HCT116 (cell line): ENCODE results near the gene SERTAD4. TPM values are rescaled to one million over a fixed set of nuclear protein-coding genes. Genes with fewer than 3 reads are reported as not detected.
"Not testable (repeated sequence)": the region's sequence is repeated elsewhere in the genome, so short reads cannot be mapped to it uniquely, and the experiment has no call there.

Experiments used
- ATAC-seq: fragments of 200-7000 bp; cut with Tn5 transposase; 2 replicates; pipeline ENCODE4 v1.9.1; 2020; ENCODE audit warnings: mild to moderate bottlenecking, moderate library complexity
- BruUV-seq: library from RNA; stranded (reverse); fragments of 400-500 nt; replicated peaks from 2 replicates; lab custom pipeline; 2021; lab: Mats Ljungman, UMichigan
- CTCF ChIA-PET: fragments of 300-600 bp; sonication (Branson Sonifier 250); formaldehyde crosslinking; loops from one replicate; lab custom pipeline; 2021; ENCODE audit warnings: antibody characterized with exemption; lab: Charles Lee
- POLR2A ChIA-PET: fragments of 300-600, 350-600 bp; sonication (Branson Sonifier 250); formaldehyde crosslinking; loops from one replicate; lab custom pipeline; 2021; ENCODE audit warnings: antibody characterized with exemption; lab: Charles Lee
- RAD21 ChIA-PET, 2 experiments: fragments of 300-600 bp; sonication (Branson Sonifier 250); formaldehyde crosslinking; loops; one replicate each; lab custom pipeline; 2023; ENCODE audit warnings: low total read pairs in 2 of 2; ENCODE audit not compliant: uncharacterized antibody in 2 of 2, unreplicated experiment in 2 of 2, low non-redundant PET in 1 of 2; lab: Charles Lee
- DNase-seq: peaks from one replicate; pipeline ENCODE4 v3.0.0-alpha.2; 2010; ENCODE audit warnings: low read depth, low spot score
- H2AFZ ChIP-seq: fragments of 200-600 bp; shearing (Covaris generic), sonication (generic); 2 replicates; pipeline ENCODE4 v1.6.1; 2017; ENCODE audit warnings: low read depth, mixed run types, mixed read lengths, antibody characterized with exemption, low read length; ENCODE audit not compliant: poor library complexity, severe bottlenecking
- H3K27ac ChIP-seq: 2 replicates; pipeline ENCODE4 v1.5.1; 2012; ENCODE audit warnings: low read depth, low read length
- H3K27me3 ChIP-seq: fragments of 200-600 bp; sonication (generic); 2 replicates; pipeline ENCODE4 v1.6.1; 2016; ENCODE audit warnings: mixed run types, low read length, mixed read lengths; ENCODE audit not compliant: insufficient read depth
- H3K36me3 ChIP-seq, 2 experiments: fragments of 200-500 bp in 1 of 2; fragments of 200-600 bp in 1 of 2; sonication (Bioruptor generic) in 1 of 2; sonication (generic) in 1 of 2; 2 replicates each; pipeline versions ENCODE4 v1.5.1 to v1.6.1; 2014 to 2016; ENCODE audit warnings: low read length in 2 of 2, inconsistent platforms in 1 of 2, mixed read lengths in 1 of 2, mixed run types in 1 of 2; ENCODE audit not compliant: insufficient read depth in 2 of 2, control insufficient read depth in 1 of 2
- H3K4me1 ChIP-seq, 2 experiments: fragments of 200-600 bp in 1 of 2; sonication (generic) in 1 of 2; 2 replicates each; pipeline versions ENCODE4 v1.5.1 to v1.6.1; 2012 to 2017; ENCODE audit warnings: low read length in 2 of 2, inconsistent platforms in 1 of 2, mild to moderate bottlenecking in 1 of 2, mixed read lengths in 1 of 2, mixed run types in 1 of 2, moderate library complexity in 1 of 2; ENCODE audit not compliant: insufficient read depth in 2 of 2, control insufficient read depth in 1 of 2
- H3K4me2 ChIP-seq: fragments of 200-600 bp; sonication (generic); 2 replicates; pipeline ENCODE4 v1.6.1; 2017; ENCODE audit warnings: mixed run types, low read length, mixed read lengths
- H3K4me3 ChIP-seq, 2 experiments: fragments of 200-600 bp in 1 of 2; sonication (generic) in 1 of 2; replicated peaks in 1 of 2; 2 replicates each; pipeline ENCODE4 v1.5.1; 2011 to 2016; ENCODE audit warnings: low read length in 2 of 2, control low read depth in 1 of 2, low read depth in 1 of 2, mild to moderate bottlenecking in 1 of 2, mixed read lengths in 1 of 2, mixed run types in 1 of 2
- H3K79me2 ChIP-seq: fragments of 200-600 bp; sonication (generic); 2 replicates; pipeline ENCODE4 v1.6.1; 2017; ENCODE audit warnings: mild to moderate bottlenecking, mixed run types, low read length, moderate library complexity, mixed read lengths; ENCODE audit not compliant: insufficient read depth
- H3K9ac ChIP-seq: fragments of 200-600 bp; sonication (generic); 2 replicates; pipeline ENCODE4 v1.6.1; 2016; ENCODE audit warnings: low read length, mixed read lengths
- H3K9me2 ChIP-seq: fragments of 200-600 bp; sonication (generic), shearing (Covaris generic); 2 replicates; pipeline ENCODE4 v1.6.1; 2017; ENCODE audit warnings: mixed run types, mild to moderate bottlenecking, moderate library complexity; ENCODE audit not compliant: insufficient read depth
- H3K9me3 ChIP-seq, 2 experiments: fragments of 200-500 bp in 1 of 2; fragments of 200-600 bp in 1 of 2; sonication (Bioruptor generic) in 1 of 2; sonication (generic) in 1 of 2; 2 replicates each; pipeline ENCODE4 v1.6.1; 2014 to 2017; ENCODE audit warnings: low read length in 2 of 2, mixed read lengths in 2 of 2, inconsistent platforms in 1 of 2, low read depth in 1 of 2, mild to moderate bottlenecking in 1 of 2, mixed run types in 1 of 2, moderate library complexity in 1 of 2; ENCODE audit not compliant: control insufficient read depth in 1 of 2, insufficient read depth in 1 of 2
- H4K20me1 ChIP-seq: fragments of 200-600 bp; sonication (generic), shearing (Covaris generic); 2 replicates; pipeline ENCODE4 v1.6.1; 2017; ENCODE audit warnings: mixed run types, mild to moderate bottlenecking, moderate library complexity; ENCODE audit not compliant: insufficient read depth
- CBX3 ChIP-seq: IDR thresholded peaks from 2 replicates; pipeline ENCODE4 v1.6.1; 2012; ENCODE audit warnings: low read depth
- CEBPB ChIP-seq: IDR thresholded peaks from 2 replicates; pipeline ENCODE4 v1.6.1; 2012; ENCODE audit warnings: low read depth
- CTCF ChIP-seq, 3 experiments: fragments of 200-600 bp in 1 of 3; sonication (generic) in 1 of 3; IDR thresholded peaks in 2 of 3; conservative IDR thresholded peaks in 1 of 3; 2 replicates each; pipeline ENCODE4 v1.5.1; 2012 to 2017; ENCODE audit warnings: low read depth in 2 of 3, low read length in 2 of 3, antibody characterized with exemption in 1 of 3, borderline replicate concordance in 1 of 3, control low read depth in 1 of 3, mild to moderate bottlenecking in 1 of 3, mixed read lengths in 1 of 3, mixed run types in 1 of 3, moderate library complexity in 1 of 3; ENCODE audit not compliant: insufficient read depth in 1 of 3
- EGR1 ChIP-seq: IDR thresholded peaks from 2 replicates; pipeline ENCODE4 v1.6.1; 2012; ENCODE audit warnings: low read depth
- ELF1 ChIP-seq: IDR thresholded peaks from 2 replicates; pipeline ENCODE4 v1.6.1; 2012; ENCODE audit warnings: low read depth, borderline replicate concordance
- EZH2 ChIP-seq: fragments of 200-600 bp; sonication (generic); IDR thresholded peaks from 2 replicates; pipeline ENCODE4 v1.6.1; 2017; ENCODE audit warnings: antibody characterized with exemption, mixed run types
- EZH2phosphoT487 ChIP-seq: fragments of 200-600 bp; IDR thresholded peaks from 2 replicates; pipeline ENCODE4 v1.6.1; 2018; ENCODE audit warnings: antibody characterized with exemption, borderline replicate concordance
- JUND ChIP-seq: IDR thresholded peaks from 2 replicates; pipeline ENCODE4 v1.6.1; 2012
- MAX ChIP-seq: IDR thresholded peaks from 2 replicates; pipeline ENCODE4 v1.6.1; 2012
- RAD21 ChIP-seq: IDR thresholded peaks from 2 replicates; pipeline ENCODE4 v1.6.1; 2012; ENCODE audit warnings: low read depth, mild to moderate bottlenecking
- REST ChIP-seq: IDR thresholded peaks from 2 replicates; pipeline ENCODE4 v1.6.1; 2012; ENCODE audit warnings: low read depth
- SIN3A ChIP-seq: IDR thresholded peaks from 2 replicates; pipeline ENCODE4 v1.6.1; 2012; ENCODE audit warnings: low read depth
- SP1 ChIP-seq: IDR thresholded peaks from 2 replicates; pipeline ENCODE4 v1.6.1; 2012; ENCODE audit warnings: low read depth
- SRF ChIP-seq: IDR thresholded peaks from 2 replicates; pipeline ENCODE4 v1.6.1; 2012; ENCODE audit warnings: low read depth
- TCF7L2 ChIP-seq: IDR thresholded peaks from 2 replicates; pipeline ENCODE4 v1.7.0; 2011; ENCODE audit warnings: borderline replicate concordance, inconsistent platforms; ENCODE audit not compliant: insufficient read depth, insufficient read length; ENCODE audit errors: extremely low read depth
- YY1 ChIP-seq: IDR thresholded peaks from 2 replicates; pipeline ENCODE4 v1.6.1; 2011; ENCODE audit warnings: low read length, low read depth, moderate library complexity, mild to moderate bottlenecking; ENCODE audit not compliant: insufficient replicate concordance; ENCODE audit errors: extremely low read depth
- ZFX ChIP-seq: fragments of 450-650 bp; IDR thresholded peaks from 2 replicates; pipeline ENCODE4 v1.6.1; 2017
- ZNF274 ChIP-seq: fragments of 200-500 bp; sonication (Bioruptor generic); IDR thresholded peaks from 2 replicates; pipeline ENCODE4 v1.6.1; 2014; ENCODE audit warnings: mild to moderate bottlenecking, low read depth, low read length, inconsistent platforms
- intact Hi-C: fragments of 100-400 bp; cut with micrococcal nuclease; formaldehyde crosslinking; loops from 2 replicates; pipeline ENCODE4 v1.10.0; 2022
- total RNA-seq: library from RNA; stranded (reverse); gene quantifications from one replicate; pipeline ENCODE4 v1.2.1, GENCODE V29; 2021; ENCODE audit not compliant: unreplicated experiment

Gene SERTAD4
- total RNA-seq, 1 experiment from 2014 or later = 0.07 TPM

- H4K20me1 ChIP-seq, BruUV-seq, H3K9me2 ChIP-seq, DNase-seq, H3K27me3 ChIP-seq, H3K27ac ChIP-seq, RAD21 ChIA-PET, CTCF ChIA-PET, ATAC-seq, H2AFZ ChIP-seq, intact Hi-C loops, H3K4me3 ChIP-seq, H3K9ac ChIP-seq, H3K36me3 ChIP-seq, H3K4me2 ChIP-seq, H3K79me2 ChIP-seq, POLR2A ChIA-PET, H3K4me1 ChIP-seq, H3K9me3 ChIP-seq: not testable (repeated sequence)
Observed at GRCh38 chr1:210196266-210196665, 36.3 kb upstream of the SERTAD4 start.

- H3K27me3 ChIP-seq = no peaks in the 10 kb centered on the region
- H3K4me1 ChIP-seq = no peaks in the 10 kb centered on the region
- no peaks in the 10 kb centered on the region for H4K20me1 ChIP-seq
- no peak overlapping the region for H2AFZ ChIP-seq
- no peak overlapping the region for H3K4me3 ChIP-seq
- intact Hi-C loops = no loop called here
- no TSS peak for BruUV-seq
- H3K36me3 ChIP-seq = no peaks in the 10 kb centered on the region
- no peaks in the 10 kb centered on the region for H3K9me2 ChIP-seq
- ATAC-seq (no peak), DNase-seq (no peak)
- H3K9me3 ChIP-seq = peaks cover 0 to 6% of the 10 kb centered on the region in 2 experiments; a peak in 1 of 4 replicates
- H3K27ac ChIP-seq = no peak overlapping the region
- POLR2A ChIA-PET = no interaction called here
- H3K9ac ChIP-seq = no peak overlapping the region
- RAD21 ChIA-PET = no interaction called here
- H3K4me2 ChIP-seq = no peak overlapping the region
- no peaks in the 10 kb centered on the region for H3K79me2 ChIP-seq
- CTCF ChIA-PET = no interaction called here
- TF ChIP-seq EZH2phosphoT487 = no peak
- no peak for TF ChIP-seq CBX3
- no peak for TF ChIP-seq YY1
- no peak for TF ChIP-seq SIN3A
- no peak for TF ChIP-seq SP1
- TF ChIP-seq CEBPB = no peak
- TF ChIP-seq REST = no peak
- TF ChIP-seq EZH2 = no peak
- no peak for TF ChIP-seq ELF1
- no peak for TF ChIP-seq TCF7L2
- no peak for TF ChIP-seq CTCF (IDR thresholded peaks at IDR 0.05 in 2 of 3, conservative IDR thresholded peaks at IDR 0.05 in 1 of 3; ENCODE audit: borderline replicate concordance in 1 of 3, insufficient read depth in 1 of 3, low read depth in 2 of 3, low read length in 2 of 3)
- no peak for TF ChIP-seq EGR1
- no peak for TF ChIP-seq MAX
- no peak for TF ChIP-seq ZFX
- no peak for TF ChIP-seq ZNF274
- no peak for TF ChIP-seq JUND
- no peak for TF ChIP-seq RAD21
- TF ChIP-seq SRF = no peak
Observed at GRCh38 chr1:210198840-210199239, 33.8 kb upstream of the SERTAD4 start.
